Kidney glomerular epithelial cell (primary cell): ENCODE measurements around the gene PSPH.
A peak's percentile ranks its signal among the peaks of the same experiment; 100 is the strongest.

Source experiments
- DNase-seq: peaks from one replicate; lab custom pipeline; 2025; lab: John Stamatoyannopoulos, UW

PSPH gene

DNA sequence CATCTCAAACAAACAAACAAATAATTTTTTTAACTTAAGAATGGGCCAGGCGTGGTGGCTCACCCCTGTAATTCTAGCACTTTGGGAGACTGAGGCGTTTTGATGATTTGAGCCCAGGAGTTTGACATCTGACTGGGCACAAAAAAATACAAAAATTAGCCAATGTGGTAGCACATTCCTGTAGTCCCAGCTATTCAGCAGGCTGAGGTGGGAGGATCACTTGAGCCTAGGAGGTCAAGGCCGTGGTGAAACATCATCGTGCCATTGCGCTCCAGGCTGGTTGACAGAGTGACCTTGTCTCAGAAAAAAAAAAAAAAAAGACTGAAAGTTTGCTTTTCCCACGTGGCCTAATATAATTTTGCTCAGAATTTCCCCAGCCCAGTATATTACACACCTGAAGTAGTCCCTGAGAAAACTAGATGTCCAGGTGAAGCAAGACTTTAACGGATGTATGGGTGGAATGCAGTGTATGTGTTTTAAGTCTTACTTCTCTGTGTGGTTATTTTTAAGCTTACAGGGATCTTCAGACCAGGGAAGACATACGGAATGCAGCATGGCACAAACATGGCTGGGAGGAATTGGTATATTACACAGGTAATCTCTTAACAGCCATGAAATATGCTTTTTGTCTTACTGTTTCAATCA lies 54.3 kb downstream of the PSPH start:
- DNase-seq, result no peak

- DNase-seq, result no peak
Observed at GRCh38 chr7:55992346-55992745, 58.9 kb downstream of the PSPH start.

- DNase-seq, result no peak
Observed at GRCh38 chr7:55983537-55983936, 67.7 kb downstream of the PSPH start.

- DNase-seq, result no peak
Observed at GRCh38 chr7:55980266-55980665, 71.0 kb downstream of the PSPH start.

DNA sequence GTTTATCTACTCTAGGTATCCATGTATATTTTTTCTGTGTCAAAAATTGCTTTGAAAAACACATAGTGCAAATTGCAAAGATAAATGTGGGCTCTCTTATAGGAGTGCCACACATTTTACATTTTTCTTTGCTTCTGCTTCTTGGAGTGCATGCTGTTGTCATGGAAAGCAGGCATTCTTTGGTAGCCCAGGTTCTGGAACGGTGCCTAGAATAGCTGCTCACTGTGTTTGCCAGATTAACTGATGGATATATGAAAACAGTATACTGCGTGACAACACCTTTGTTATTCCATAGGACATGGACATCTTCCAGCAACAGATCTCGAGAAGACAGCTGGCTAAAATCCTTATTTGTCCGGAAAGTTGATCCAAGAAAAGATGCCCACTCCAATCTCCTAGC lies 73.4 kb downstream of the PSPH start:
- no peak for DNase-seq

DNA sequence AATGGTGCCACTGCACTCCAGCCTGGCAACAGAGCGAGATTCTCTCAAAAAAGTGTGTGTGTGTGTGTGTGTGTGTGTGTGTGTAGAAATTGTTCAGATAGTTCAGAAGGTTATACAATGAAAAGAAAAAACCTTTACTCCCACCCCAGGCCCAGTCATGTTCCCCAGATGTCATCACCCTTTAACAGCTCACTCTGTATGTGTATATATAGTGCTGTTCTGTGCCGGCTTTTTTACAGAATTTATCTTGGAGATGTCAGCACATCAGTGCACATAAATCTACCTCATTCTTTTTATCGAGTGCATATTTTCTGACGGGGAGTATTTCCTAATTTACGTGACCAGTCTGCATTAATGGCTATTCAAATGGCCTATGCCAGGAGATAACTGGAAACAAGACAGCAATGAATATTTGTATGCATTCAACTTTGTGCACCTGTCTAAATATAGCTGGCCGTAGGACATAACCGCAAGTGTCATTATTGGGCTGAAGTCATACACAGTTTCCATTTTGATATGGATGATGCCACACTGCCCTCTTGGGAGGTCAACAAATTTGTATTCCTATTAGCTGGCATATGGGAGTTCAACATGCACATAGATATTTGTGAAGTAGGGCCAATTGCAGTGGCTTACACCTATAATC lies 75.1 kb downstream of the PSPH start:
- DNase-seq, result no peak

- no peak for DNase-seq
Observed at GRCh38 chr7:55973747-55974250, 77.4 kb downstream of the PSPH start.

GRCh38 chr7:55970978-55971377 lies 80.3 kb downstream of the PSPH start:
- no peak for DNase-seq

DNA sequence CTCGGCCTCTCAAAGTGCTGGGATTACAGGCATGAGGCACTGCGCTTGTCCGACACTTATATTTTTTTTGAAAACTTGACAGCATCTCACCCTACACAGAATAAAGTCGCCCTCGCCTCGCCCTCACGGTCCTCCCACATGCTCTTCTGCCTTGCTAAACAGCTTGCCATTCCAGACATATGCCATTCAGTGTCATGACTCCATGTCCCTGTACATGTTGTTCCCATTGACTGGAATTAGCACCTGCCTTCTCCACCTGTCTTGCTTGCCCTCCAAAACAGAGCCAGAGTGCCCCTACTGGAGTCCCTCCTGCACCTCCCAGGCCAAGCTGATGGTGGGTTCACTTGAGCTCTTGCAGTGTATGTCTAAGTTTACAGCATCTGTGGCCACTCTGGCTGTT lies 80.7 kb downstream of the PSPH start:
- no peak for DNase-seq

GRCh38 chr7:55969391-55969790 lies 81.9 kb downstream of the PSPH start:
- DNase-seq, result no peak

DNA sequence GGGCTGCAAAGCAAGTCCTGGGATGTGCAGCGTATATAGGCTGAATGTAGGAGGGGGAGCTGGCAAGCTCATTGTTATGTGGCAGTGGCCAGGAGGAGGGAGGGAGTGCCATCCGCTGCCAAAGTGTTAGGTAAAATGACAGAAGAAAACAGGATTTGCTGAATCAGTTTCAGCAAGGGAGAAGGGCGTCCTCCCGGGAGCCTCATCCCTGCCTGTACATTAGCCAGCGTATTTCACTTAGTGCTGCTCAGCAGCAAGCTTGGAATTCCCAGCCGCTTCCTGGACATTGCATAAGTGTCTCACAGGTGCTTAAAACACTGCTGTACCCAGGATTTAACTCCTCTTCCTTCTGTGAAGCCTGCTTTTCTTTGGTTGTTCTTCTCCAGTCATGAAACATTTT lies 84.4 kb downstream of the PSPH start:
- no peak for DNase-seq

DNA sequence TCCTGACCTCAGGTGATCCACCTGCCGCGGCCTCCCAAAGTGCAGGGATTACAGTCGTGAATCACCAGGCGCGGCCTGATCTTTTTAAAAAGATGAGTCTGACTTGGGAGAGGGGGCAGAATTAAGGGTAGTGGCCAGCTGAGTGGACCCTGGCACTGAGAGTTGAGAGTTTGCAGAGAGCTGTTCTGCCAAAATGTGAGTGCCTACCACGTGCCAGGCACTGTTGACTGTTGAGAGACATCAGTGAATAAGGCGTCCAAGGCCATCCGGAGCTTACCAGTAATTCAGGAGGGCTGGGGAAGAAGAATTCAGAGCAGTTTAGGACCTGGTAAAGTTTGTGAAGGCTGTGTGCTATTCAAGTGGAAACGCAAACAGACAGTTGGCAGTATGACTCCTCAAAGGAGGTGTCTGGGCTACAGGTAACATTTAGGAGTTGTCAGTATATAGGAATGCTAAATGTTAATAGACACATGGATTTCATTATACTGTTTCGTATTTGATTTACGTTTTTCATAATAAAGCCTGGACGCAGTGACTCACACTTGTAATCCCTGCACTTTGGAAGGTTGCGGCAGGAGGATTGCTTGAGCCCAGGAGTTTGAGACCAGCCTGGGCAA lies 85.3 kb downstream of the PSPH start:
- DNase-seq, result no peak

DNA sequence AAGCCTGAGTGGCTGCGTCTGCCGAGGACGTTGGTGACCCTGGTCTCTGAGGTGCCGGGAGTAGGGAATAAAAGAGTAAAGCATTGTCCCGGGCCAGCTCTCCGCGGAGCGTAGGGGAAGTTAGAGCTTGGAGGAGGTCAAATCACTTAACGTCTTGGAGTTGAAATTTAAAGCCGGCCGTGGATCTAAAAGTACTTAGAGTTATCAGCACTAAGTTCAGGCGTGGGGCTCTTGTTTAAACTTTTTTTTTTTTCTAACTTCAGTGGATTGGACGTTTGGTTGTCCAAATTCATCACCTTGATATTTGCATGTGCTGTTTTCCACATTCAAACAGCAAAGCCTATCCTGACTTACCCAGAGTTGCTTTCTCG lies 86.2 kb downstream of the PSPH start:
- DNase-seq, result peak; percentile 17

DNA sequence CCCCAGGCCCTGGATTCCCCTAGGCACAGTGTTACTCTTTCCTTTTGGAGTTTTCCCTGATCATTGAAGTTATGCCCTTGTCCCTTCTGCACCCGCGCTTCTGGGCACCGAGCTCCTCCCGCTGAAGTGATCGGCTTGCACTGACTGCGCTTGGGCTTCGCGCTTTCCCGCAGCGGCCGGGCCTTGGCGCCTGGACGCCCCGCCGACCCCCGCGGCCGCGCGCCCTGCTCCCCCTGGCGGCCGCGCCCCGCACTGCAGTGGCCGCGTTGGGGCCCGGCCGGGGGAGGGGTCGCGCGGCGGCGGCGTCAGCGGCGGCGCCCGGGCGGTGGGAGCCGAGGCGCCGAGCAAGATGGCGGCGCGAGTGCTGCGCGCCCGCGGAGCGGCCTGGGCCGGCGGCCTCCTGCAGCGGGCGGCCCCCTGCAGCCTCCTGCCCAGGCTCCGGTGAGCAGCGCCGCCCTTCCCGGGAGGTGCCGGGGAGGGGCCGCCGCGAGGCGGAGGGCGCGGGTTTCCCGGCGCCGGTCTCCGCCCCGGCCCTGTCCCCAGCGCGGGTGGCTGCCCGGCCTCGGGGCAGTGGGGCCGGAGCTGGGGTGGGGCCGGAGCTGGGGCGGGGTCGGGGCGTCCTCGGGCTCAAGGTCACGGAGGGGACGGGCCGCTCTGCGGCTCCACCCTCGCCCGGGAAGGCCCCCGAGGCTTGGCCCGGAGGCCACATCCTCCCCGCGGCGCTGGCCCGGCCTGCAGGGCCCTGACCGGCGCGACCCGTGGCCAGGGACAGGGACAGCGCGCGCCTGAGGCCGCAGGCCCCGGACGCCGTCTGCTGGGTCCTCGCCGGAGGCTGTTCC lies 86.8 kb downstream of the PSPH start, which contains the start of gene NIPSNAP2:
TSS of gene NIPSNAP2 (plus strand) at position 325 of the 839 bp plus-strand sequence. CDS start at position 350, 25 bp downstream.
- DNase-seq, result peak; percentile 33

GRCh38 chr7:55963584-55964168 lies 87.6 kb downstream of the PSPH start:
- DNase-seq, result no peak

DNA sequence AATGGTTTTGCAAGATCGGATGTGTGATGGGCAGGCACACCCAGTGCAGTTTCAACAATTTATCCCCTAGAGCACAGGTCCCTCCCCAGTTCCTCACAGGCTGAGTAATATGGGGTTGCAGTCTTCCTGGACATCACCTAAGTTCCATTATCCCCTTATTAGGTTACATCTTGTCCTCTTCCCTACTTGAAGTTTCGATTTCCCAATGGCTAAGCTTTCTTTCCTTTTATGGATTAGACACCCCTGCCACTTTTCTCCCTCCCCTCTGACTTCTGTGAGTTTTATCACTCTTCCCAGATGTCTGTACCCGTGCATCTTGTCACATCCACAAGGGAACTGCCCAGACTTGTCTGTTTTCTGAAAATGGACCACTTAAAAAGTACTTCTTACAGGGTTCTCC lies 89.2 kb downstream of the PSPH start:
- no peak for DNase-seq
